ENCODE measurements around the gene UBXN7. TPM values are rescaled to one million over a fixed set of nuclear protein-coding genes. Genes with fewer than 3 reads are reported as not detected.

The UBXN7 gene
- total RNA-seq, 4 donors from 2014 or later = 22.5 to 36.9 (median 28.8) TPM

GRCh38 chr3:196351541-196351940, 80.7 kb downstream of the UBXN7 start:
- TF ChIP-seq, protein P1, sequence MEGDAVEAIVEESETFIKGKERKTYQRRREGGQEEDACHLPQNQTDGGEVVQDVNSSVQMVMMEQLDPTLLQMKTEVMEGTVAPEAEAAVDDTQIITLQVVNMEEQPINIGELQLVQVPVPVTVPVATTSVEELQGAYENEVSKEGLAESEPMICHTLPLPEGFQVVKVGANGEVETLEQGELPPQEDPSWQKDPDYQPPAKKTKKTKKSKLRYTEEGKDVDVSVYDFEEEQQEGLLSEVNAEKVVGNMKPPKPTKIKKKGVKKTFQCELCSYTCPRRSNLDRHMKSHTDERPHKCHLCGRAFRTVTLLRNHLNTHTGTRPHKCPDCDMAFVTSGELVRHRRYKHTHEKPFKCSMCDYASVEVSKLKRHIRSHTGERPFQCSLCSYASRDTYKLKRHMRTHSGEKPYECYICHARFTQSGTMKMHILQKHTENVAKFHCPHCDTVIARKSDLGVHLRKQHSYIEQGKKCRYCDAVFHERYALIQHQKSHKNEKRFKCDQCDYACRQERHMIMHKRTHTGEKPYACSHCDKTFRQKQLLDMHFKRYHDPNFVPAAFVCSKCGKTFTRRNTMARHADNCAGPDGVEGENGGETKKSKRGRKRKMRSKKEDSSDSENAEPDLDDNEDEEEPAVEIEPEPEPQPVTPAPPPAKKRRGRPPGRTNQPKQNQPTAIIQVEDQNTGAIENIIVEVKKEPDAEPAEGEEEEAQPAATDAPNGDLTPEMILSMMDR (IDR thresholded peaks at IDR 0.05; ENCODE audit: low read depth) = no peak

GRCh38 chr3:196350067-196350466, 82.2 kb downstream of the UBXN7 start:
- TF ChIP-seq, protein P1 (IDR thresholded peaks at IDR 0.05; ENCODE audit: low read depth) = no peak

DNA sequence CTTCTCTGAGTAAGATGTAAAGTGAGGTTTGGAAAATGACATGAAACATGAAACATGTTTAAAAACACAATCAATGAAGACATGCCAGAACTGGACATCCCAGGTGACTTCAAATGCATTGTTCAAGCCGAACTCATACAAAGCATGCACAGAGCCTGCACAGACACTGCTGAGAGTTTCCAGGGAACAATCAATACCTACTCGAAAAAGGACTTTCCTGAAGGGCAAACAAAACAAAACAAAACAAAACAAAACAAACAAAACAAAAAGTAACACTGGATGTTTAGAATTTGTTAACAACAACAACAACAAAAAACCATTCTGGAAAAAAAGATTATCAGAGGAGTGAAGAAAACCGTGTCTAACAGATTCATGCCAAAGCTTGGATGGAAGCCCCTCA, 83.5 kb downstream of the UBXN7 start:
- TF ChIP-seq, protein P1 (IDR thresholded peaks at IDR 0.05; ENCODE audit: low read depth) = no peak

DNA sequence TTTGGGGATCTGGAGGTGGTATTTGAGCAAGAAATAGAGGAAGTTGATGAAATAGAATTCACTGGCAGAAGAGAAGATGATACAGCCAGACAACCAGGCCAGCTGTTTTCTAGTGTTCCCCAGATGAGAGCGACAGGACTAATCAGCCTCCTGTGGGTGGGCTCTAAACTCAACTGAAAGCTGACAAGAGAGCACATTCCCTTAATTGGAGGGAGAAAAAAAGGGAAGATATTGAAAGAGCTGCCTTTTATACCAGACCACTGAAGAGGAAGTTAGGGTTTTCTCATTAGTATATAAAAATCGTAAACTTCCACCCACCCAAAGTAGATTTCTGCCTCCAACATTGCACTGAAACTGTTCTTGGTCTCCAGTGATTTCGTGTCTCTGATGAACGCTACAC, 87.6 kb downstream of the UBXN7 start:
- TF ChIP-seq, protein P1 (IDR thresholded peaks at IDR 0.05; ENCODE audit: low read depth) = no peak

- TF ChIP-seq, protein P1 (IDR thresholded peaks at IDR 0.05; ENCODE audit: low read depth) = no peak
These were observed 91.1 kb downstream of the UBXN7 start for GRCh38 chr3:196341137-196341536.

GRCh38 chr3:196340466-196340865, 91.8 kb downstream of the UBXN7 start:
- TF ChIP-seq, protein P1 (IDR thresholded peaks at IDR 0.05; ENCODE audit: low read depth) = no peak

DNA sequence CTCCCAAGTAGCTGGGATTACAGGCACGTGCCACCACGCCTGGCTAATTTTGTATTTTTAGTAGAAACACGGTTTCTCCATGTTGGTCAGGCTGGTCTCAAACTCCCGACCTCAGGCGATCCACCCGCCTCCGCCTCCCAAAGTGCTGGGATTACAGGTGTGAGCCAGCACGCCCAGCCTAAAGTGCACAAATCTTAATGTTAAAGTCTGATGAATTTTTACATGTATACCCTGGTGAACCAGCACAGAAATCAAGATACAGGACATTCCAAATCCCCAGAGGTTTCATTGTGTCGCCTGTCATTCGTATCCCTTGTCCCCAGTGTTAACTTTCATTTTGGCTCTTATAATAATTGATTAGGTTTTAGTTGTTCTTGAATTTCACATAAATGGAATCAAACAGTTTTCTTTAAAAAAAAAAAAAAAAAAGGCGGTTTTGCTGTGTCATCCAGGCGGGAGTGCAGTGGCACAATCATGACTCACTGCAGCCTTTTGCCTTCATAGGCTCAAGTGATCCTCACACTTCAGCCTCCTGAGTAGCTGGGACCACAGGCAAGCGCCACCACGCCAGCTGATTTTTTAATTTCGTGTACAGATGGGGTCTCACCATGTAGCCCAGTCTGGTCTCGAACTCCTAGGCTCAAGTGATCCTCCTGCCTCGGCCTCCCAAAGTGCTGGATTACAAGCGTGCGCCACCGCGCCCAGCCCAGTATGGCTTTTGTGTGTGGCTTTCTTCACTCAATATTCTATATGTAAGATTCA, 92.6 kb downstream of the UBXN7 start:
- TF ChIP-seq, protein P1 (IDR thresholded peaks at IDR 0.05; ENCODE audit: low read depth) = no peak
